HCT116 (cell line): ENCODE data around the gene SYNGR3. TPM values are rescaled to one million over a fixed set of nuclear protein-coding genes. Genes with fewer than 3 reads are reported as not detected.

ENCODE experiments used
- ATAC-seq: fragments of 200-7000 bp; cut with Tn5 transposase; 2 replicates; pipeline ENCODE4 v1.9.1; 2020; ENCODE audit warnings: mild to moderate bottlenecking, moderate library complexity
- BruUV-seq: library from RNA; stranded (reverse); fragments of 400-500 nt; replicated peaks from 2 replicates; lab custom pipeline; 2021; lab: Mats Ljungman, UMichigan
- CTCF ChIA-PET: fragments of 300-600 bp; sonication (Branson Sonifier 250); formaldehyde crosslinking; loops from one replicate; lab custom pipeline; 2021; ENCODE audit warnings: antibody characterized with exemption; lab: Charles Lee
- POLR2A ChIA-PET: fragments of 300-600, 350-600 bp; sonication (Branson Sonifier 250); formaldehyde crosslinking; loops from one replicate; lab custom pipeline; 2021; ENCODE audit warnings: antibody characterized with exemption; lab: Charles Lee
- RAD21 ChIA-PET, 2 experiments: fragments of 300-600 bp; sonication (Branson Sonifier 250); formaldehyde crosslinking; loops; one replicate each; lab custom pipeline; 2023; ENCODE audit warnings: low total read pairs in 2 of 2; ENCODE audit not compliant: uncharacterized antibody in 2 of 2, unreplicated experiment in 2 of 2, low non-redundant PET in 1 of 2; lab: Charles Lee
- DNase-seq: peaks from one replicate; pipeline ENCODE4 v3.0.0-alpha.2; 2010; ENCODE audit warnings: low read depth, low spot score
- H2AFZ ChIP-seq: fragments of 200-600 bp; shearing (Covaris generic), sonication (generic); 2 replicates; pipeline ENCODE4 v1.6.1; 2017; ENCODE audit warnings: low read depth, mixed run types, mixed read lengths, antibody characterized with exemption, low read length; ENCODE audit not compliant: poor library complexity, severe bottlenecking
- H3K27ac ChIP-seq: 2 replicates; pipeline ENCODE4 v1.5.1; 2012; ENCODE audit warnings: low read depth, low read length
- H3K27me3 ChIP-seq: fragments of 200-600 bp; sonication (generic); 2 replicates; pipeline ENCODE4 v1.6.1; 2016; ENCODE audit warnings: mixed run types, low read length, mixed read lengths; ENCODE audit not compliant: insufficient read depth
- H3K36me3 ChIP-seq, 2 experiments: fragments of 200-500 bp in 1 of 2; fragments of 200-600 bp in 1 of 2; sonication (Bioruptor generic) in 1 of 2; sonication (generic) in 1 of 2; 2 replicates each; pipeline versions ENCODE4 v1.5.1 to v1.6.1; 2014 to 2016; ENCODE audit warnings: low read length in 2 of 2, inconsistent platforms in 1 of 2, mixed read lengths in 1 of 2, mixed run types in 1 of 2; ENCODE audit not compliant: insufficient read depth in 2 of 2, control insufficient read depth in 1 of 2
- H3K4me1 ChIP-seq, 2 experiments: fragments of 200-600 bp in 1 of 2; sonication (generic) in 1 of 2; 2 replicates each; pipeline versions ENCODE4 v1.5.1 to v1.6.1; 2012 to 2017; ENCODE audit warnings: low read length in 2 of 2, inconsistent platforms in 1 of 2, mild to moderate bottlenecking in 1 of 2, mixed read lengths in 1 of 2, mixed run types in 1 of 2, moderate library complexity in 1 of 2; ENCODE audit not compliant: insufficient read depth in 2 of 2, control insufficient read depth in 1 of 2
- H3K4me2 ChIP-seq: fragments of 200-600 bp; sonication (generic); 2 replicates; pipeline ENCODE4 v1.6.1; 2017; ENCODE audit warnings: mixed run types, low read length, mixed read lengths
- H3K4me3 ChIP-seq, 2 experiments: fragments of 200-600 bp in 1 of 2; sonication (generic) in 1 of 2; replicated peaks in 1 of 2; 2 replicates each; pipeline ENCODE4 v1.5.1; 2011 to 2016; ENCODE audit warnings: low read length in 2 of 2, control low read depth in 1 of 2, low read depth in 1 of 2, mild to moderate bottlenecking in 1 of 2, mixed read lengths in 1 of 2, mixed run types in 1 of 2
- H3K79me2 ChIP-seq: fragments of 200-600 bp; sonication (generic); 2 replicates; pipeline ENCODE4 v1.6.1; 2017; ENCODE audit warnings: mild to moderate bottlenecking, mixed run types, low read length, moderate library complexity, mixed read lengths; ENCODE audit not compliant: insufficient read depth
- H3K9ac ChIP-seq: fragments of 200-600 bp; sonication (generic); 2 replicates; pipeline ENCODE4 v1.6.1; 2016; ENCODE audit warnings: low read length, mixed read lengths
- H3K9me2 ChIP-seq: fragments of 200-600 bp; sonication (generic), shearing (Covaris generic); 2 replicates; pipeline ENCODE4 v1.6.1; 2017; ENCODE audit warnings: mixed run types, mild to moderate bottlenecking, moderate library complexity; ENCODE audit not compliant: insufficient read depth
- H3K9me3 ChIP-seq, 2 experiments: fragments of 200-500 bp in 1 of 2; fragments of 200-600 bp in 1 of 2; sonication (Bioruptor generic) in 1 of 2; sonication (generic) in 1 of 2; 2 replicates each; pipeline ENCODE4 v1.6.1; 2014 to 2017; ENCODE audit warnings: low read length in 2 of 2, mixed read lengths in 2 of 2, inconsistent platforms in 1 of 2, low read depth in 1 of 2, mild to moderate bottlenecking in 1 of 2, mixed run types in 1 of 2, moderate library complexity in 1 of 2; ENCODE audit not compliant: control insufficient read depth in 1 of 2, insufficient read depth in 1 of 2
- H4K20me1 ChIP-seq: fragments of 200-600 bp; sonication (generic), shearing (Covaris generic); 2 replicates; pipeline ENCODE4 v1.6.1; 2017; ENCODE audit warnings: mixed run types, mild to moderate bottlenecking, moderate library complexity; ENCODE audit not compliant: insufficient read depth
- ATF3 ChIP-seq: IDR thresholded peaks from 2 replicates; pipeline ENCODE4 v1.6.1; 2012
- CBX3 ChIP-seq: IDR thresholded peaks from 2 replicates; pipeline ENCODE4 v1.6.1; 2012; ENCODE audit warnings: low read depth
- ELF1 ChIP-seq: IDR thresholded peaks from 2 replicates; pipeline ENCODE4 v1.6.1; 2012; ENCODE audit warnings: low read depth, borderline replicate concordance
- EZH2phosphoT487 ChIP-seq: fragments of 200-600 bp; IDR thresholded peaks from 2 replicates; pipeline ENCODE4 v1.6.1; 2018; ENCODE audit warnings: antibody characterized with exemption, borderline replicate concordance
- JUND ChIP-seq: IDR thresholded peaks from 2 replicates; pipeline ENCODE4 v1.6.1; 2012
- POLR2A ChIP-seq: IDR thresholded peaks from 2 replicates; pipeline ENCODE4 v1.7.0; 2011; ENCODE audit warnings: borderline replicate concordance; ENCODE audit not compliant: insufficient read depth, insufficient read length; ENCODE audit errors: extremely low read depth
- POLR2AphosphoS5 ChIP-seq: IDR thresholded peaks from 2 replicates; pipeline ENCODE4 v1.6.1; 2011; ENCODE audit warnings: mild to moderate bottlenecking, low read depth, low read length, moderate library complexity
- SRF ChIP-seq: IDR thresholded peaks from 2 replicates; pipeline ENCODE4 v1.6.1; 2012; ENCODE audit warnings: low read depth
- TCF7L2 ChIP-seq: IDR thresholded peaks from 2 replicates; pipeline ENCODE4 v1.7.0; 2011; ENCODE audit warnings: borderline replicate concordance, inconsistent platforms; ENCODE audit not compliant: insufficient read depth, insufficient read length; ENCODE audit errors: extremely low read depth
- ZFX ChIP-seq: fragments of 450-650 bp; IDR thresholded peaks from 2 replicates; pipeline ENCODE4 v1.6.1; 2017
- intact Hi-C: fragments of 100-400 bp; cut with micrococcal nuclease; formaldehyde crosslinking; loops from 2 replicates; pipeline ENCODE4 v1.10.0; 2022
- total RNA-seq: library from RNA; stranded (reverse); gene quantifications from one replicate; pipeline ENCODE4 v1.2.1, GENCODE V29; 2021; ENCODE audit not compliant: unreplicated experiment

The SYNGR3 gene
- total RNA-seq, 1 experiment from 2014 or later = 11.5 TPM

- H4K20me1 ChIP-seq = no peaks in the 10 kb centered on the region
- no TSS peak for BruUV-seq
- RAD21 ChIA-PET = no interaction called here
Observed at GRCh38 chr16:1974157-1975070, 15.4 kb upstream of the SYNGR3 start.

GRCh38 chr16:1975432-1976215, 14.1 kb upstream of the SYNGR3 start:
- Histone ChIP-seq H3K27ac (no peak overlapping the region), H3K9me3 (no peaks in the 10 kb centered on the region), H2AFZ (no peak overlapping the region), H3K9ac (no peak overlapping the region), H3K9me2 (no peaks in the 10 kb centered on the region), H3K4me1 (peaks cover 21 to 48% of the 10 kb centered on the region in 2 experiments), H3K4me2 (no peak overlapping the region), H3K36me3 (peaks cover 0 to 41% of the 10 kb centered on the region in 2 experiments; a peak in 2 of 4 replicates), H4K20me1 (no peaks in the 10 kb centered on the region)
- BruUV-seq = no TSS peak
- ATAC-seq = no peak
- no peak for DNase-seq
- intact Hi-C loops = no loop called here
- TF ChIP-seq POLR2A (no peak), JUND (no peak), POLR2AphosphoS5 (no peak), ATF3 (no peak), SRF (no peak), EZH2phosphoT487 (no peak), TCF7L2 (no peak)
- TF ChIP-seq, all 23 proteins: peak for 0
- H3K79me2 ChIP-seq = peaks cover 36% of the 10 kb centered on the region
- ChIA-PET RAD21 (no interaction called here), POLR2A (interaction anchor here (12.5 kb wide), 1 partner anchor 10 kb away, joined by 104 read pairs; the partner anchor contains the start of genes RNF151 and RPS2), CTCF (no interaction called here)
- no peaks in the 10 kb centered on the region for H3K27me3 ChIP-seq
- H3K4me3 ChIP-seq = no peak overlapping the region

More at GRCh38 chr16:1974157-1975070, 15.4 kb upstream of the SYNGR3 start:
- Histone ChIP-seq H3K79me2 (peaks cover 37% of the 10 kb centered on the region), H3K9ac (no peak overlapping the region), H3K4me1 (peaks cover 12 to 37% of the 10 kb centered on the region in 2 experiments), H3K36me3 (peaks cover 0 to 41% of the 10 kb centered on the region in 2 experiments; a peak in 2 of 4 replicates), H3K4me2 (no peak overlapping the region), H3K27ac (no peak overlapping the region), H3K9me2 (no peaks in the 10 kb centered on the region)
- ChIA-PET POLR2A (interaction anchor here (1.4 to 12.5 kb wide), 2 partner anchors 9 to 10 kb away, joined by 5 to 104 read pairs; partner anchors contain the start of genes RNF151 and RPS2), CTCF (no interaction called here)
- intact Hi-C loops = no loop called here
- ATAC-seq = no peak
- no peak for TF ChIP-seq ELF1
- TF ChIP-seq ZFX = no peak
- no peak for TF ChIP-seq SRF
- TF ChIP-seq CBX3 = no peak
- TF ChIP-seq, all 23 proteins: peak for 0
- no peak overlapping the region for H3K4me3 ChIP-seq
- no peaks in the 10 kb centered on the region for H3K9me3 ChIP-seq
- no peaks in the 10 kb centered on the region for H3K27me3 ChIP-seq
- no peak for DNase-seq
- H2AFZ ChIP-seq = no peak overlapping the region
